DMS79 treated with DMSO at 0.1 percent for 48 hours (cell line): ENCODE data around the gene NAB2.
"Not testable (repeated sequence)": the region's sequence is repeated elsewhere in the genome, so short reads cannot be mapped to it uniquely, and the experiment has no call there.

ENCODE experiments used
- DNase-seq: peaks from one replicate; lab custom pipeline; 2025; lab: John Stamatoyannopoulos, UW

Gene NAB2

DNA sequence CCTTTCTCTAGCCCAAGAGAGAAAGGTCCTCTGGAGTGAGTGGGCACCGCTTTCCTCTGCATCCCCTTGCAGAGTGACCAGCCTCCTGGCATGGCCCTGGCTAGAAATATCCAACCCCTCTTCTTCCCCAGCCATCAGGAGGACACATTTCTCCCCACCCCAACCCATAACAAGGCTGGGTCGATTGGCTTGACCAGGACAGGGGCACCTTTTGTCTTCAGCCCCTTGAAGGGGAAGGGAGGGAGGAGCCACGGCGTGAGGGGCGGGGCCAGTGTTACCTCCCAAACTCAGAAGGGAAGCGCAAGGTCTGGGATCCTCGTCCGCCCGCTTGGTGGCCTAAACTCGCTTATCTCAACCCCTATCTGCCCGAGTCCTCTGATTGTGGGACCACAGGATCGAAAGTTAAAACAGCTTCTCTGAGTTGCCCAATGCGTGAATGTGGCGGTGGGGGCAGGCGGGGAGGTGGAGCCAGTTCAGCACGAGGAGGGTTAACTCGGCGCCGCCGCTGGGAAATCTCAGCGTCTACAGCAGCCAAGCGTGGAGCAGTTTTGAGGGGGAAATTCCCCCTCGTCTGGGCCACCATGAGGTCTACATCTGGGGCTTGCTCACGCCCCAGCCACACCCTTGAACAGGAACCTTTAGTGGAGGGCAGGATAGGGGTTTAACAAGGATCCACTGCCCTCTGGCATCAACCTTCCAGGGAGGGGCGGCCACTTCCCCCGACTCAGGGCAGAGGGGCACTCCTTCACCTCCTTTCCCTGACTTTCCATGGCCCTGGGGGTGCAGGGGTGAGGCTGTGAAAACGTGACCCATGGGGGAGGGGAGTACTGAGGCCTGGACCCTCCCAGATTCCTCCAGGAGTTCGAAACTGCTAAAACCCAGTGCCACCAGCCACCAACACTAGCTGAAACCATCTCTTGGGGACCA lies 21.5 kb downstream of the NAB2 start:
- peak; percentile 23 for DNase-seq

DNA sequence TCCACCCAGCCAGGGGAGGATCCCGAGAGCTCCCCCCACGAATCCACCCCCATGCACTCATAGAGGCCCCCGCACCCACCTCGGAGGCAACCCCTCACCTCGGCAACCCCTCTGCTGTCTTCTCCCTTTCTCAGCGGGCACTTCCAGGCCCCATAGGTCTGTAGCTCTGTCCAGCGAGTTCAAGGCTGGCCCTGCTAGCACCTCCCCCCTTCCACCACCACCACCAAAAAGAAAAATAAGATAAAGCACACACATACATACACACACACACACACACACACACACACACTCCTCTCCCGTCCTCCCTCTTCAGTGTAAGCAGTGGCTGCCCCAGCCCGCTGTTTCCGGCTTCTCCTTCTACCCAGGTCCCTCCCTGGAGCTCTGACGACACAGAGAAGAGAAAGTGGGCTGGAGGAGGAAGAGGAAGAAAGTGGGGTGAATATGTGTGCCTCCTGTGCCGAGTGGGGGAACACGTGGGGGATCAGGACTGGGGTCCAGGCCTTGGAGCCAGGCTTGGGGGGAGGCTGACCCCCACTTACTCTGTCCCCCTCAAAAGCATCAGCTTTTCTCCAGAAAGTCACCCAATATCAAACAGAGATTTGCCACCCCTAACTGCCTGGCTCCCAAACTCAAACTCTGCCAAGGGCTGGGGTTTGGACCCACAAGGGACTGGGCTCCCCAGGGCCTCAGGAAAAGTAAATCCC lies 22.3 kb downstream of the NAB2 start, which contains the start of gene STAT6:
Gene STAT6 (minus strand): TSS at position 332 of the 704 bp plus-strand sequence. CDS start 3,084 bp downstream, outside the sequence.
- DNase-seq: peak; percentile 39

DNA sequence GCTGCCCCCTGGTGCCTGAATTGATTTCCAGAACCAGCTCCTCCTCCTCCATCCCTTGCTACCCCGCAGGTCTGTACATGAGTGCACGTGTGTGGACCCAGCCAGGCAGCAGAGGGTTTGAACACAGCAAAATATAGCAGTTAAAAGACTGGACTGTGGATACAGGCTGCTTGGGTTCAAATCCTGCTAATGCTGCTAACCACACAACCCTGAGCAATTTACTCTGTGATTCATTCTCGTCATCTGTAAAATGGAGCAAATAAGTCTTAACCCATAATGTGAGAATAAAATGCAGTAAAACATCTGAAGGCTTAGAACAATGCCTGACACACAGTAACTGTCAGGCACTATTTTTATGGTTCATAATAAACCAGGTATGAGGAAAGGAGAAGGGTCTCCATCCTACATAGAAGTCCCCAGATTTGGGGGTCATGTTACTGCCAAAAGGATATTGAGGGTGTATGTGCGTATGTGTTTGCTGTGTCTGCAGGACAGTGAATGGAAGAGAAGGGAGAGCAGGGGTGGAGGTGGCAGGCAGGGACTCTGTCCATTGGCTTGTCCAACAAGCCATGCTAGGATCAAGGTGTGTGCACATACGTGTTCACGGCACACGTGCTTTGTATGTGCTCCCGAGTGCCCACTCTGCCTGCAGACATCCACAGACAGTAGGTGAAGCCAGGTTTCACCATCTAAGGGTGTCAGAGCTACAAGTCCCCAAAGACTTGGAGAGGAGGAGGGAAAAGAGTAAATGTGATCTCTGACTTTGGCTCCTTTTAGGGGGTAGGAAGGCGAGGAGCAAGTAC lies 23.8 kb downstream of the NAB2 start:
- no peak for DNase-seq

DNA sequence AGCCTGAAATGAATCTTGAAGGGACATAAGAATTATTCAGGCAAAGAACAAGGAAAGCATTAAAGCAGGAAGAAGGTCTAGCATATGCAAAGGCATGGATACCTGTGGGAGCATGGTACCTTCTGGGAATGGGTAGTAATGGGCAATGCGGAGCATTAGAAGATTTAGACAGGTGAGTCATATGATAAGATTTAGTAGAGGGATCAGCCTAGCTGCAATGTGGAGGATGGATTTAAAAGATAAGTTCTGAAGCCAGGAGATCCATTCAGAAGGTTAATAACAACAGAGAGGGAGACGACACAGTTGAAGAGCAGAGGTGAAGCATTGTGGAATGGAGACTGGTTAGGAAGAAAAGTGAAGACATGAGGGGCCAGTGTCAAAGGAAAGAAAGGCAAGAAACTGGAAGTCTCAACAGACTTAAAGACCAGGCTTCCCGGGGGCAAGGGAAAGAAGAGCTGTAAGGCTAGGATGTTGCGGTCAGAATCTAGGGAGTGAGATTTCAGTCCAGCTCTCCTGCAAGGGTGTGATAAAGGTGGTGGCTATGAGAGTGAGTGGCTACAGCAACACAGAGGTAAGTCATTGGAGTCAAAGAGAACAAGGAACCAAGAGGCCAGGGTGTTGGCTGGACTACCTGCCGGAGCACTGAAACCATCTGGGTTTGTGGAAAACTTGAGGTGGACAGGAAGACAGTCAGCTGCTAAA lies 27.8 kb downstream of the NAB2 start:
- no peak for DNase-seq

DNA sequence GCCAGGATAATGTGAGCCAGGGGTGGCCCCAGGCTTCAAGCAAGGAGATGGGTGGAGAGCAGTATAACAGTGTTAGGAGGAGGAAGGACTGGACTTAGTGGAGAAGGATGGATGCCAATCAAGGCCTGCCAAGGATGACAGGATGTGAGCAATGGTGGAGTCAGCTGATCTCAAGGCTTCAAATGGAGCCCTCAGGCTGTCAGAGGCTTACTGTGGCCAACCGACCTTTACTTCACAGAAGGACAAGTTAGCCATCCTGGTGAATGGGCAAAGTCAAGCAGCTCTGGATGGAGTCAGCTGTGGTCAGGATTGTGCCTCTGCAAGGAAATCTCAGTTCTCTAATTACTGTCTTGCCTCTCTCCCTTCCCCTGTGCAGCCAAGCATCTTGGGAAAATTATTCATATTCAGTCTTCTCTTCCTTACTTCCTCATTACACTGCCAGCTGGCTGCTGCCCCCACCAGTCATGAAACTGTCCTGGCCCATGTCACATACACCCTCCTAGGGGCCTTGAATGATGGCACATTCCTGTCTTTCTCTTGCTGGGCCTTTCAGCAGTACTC lies 29.9 kb downstream of the NAB2 start:
- DNase-seq: no peak

DNA sequence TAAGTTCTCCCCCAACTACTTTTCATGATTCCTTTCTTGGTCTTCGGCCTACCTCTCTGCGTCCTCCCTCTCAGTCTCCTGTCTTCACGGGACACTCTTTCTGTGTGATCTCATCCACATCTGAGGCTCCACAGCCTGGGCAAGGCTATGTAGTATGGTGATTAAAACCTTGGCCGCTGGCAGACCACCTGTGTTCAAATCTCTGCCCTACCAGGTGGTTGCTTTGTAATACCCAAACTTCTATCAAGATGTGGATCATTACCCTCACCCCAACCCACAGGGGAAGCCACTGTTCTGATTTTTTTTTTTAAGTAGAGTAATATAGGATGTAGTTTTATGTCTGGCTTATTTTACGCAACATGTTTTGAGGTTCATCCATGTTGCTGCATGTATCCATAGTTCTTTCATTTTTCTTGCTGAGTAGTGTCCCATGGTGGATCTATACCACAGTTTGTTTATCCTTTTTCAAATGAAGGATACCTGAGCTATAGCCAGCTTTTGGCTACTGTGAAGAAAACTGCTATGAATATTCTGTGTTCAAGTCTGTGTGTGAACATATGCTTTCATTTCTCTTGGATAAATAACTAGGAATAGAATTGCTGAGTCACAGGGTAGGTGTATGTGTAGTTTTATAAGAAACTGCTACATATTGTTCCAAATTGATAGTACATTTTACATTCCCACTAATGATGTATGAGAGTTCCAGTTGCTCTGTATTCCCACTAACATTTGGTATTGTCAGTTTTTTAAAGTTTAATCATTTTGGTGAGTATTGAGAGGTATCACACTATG lies 30.6 kb downstream of the NAB2 start:
- DNase-seq: no peak

DNA sequence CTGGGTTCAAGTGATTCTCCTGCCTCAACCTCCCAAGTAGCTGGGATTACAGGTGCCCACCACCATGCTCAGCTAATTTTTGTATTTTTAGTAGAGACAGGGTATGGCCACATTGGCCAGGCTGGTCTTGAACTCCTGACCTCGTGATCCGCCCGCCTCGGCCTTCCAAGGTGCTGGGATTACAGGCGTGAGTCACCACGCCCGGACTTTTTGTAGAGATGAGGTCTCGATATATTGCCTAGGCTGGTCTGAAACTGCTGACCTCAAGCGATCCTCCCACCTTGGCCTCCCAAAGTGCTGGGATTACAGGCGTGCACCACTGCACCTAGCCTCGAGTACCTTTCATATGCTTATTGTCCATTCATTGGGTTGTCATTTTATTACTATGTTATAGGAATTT lies 31.8 kb downstream of the NAB2 start:
- not testable (repeated sequence) for DNase-seq

DNA sequence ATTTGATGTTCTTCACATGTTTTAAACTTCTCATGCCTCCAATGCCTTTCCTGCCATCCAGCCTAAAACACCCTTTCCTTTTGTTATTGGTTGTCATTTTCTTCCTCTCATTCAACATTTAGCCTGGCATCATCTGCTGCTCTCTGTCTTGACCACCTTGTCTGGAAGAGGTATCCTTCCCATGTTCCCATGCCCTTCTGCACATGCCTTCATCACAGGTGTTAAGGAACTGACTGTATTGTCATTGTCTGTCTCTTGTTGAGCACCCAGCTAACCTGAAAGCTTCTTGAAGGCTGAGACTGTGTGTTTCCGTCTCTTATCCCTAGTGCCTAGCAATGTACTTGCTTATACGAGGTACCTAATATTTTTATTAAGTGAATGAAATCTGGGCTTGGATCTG lies 34.9 kb downstream of the NAB2 start:
- DNase-seq: no peak

DNA sequence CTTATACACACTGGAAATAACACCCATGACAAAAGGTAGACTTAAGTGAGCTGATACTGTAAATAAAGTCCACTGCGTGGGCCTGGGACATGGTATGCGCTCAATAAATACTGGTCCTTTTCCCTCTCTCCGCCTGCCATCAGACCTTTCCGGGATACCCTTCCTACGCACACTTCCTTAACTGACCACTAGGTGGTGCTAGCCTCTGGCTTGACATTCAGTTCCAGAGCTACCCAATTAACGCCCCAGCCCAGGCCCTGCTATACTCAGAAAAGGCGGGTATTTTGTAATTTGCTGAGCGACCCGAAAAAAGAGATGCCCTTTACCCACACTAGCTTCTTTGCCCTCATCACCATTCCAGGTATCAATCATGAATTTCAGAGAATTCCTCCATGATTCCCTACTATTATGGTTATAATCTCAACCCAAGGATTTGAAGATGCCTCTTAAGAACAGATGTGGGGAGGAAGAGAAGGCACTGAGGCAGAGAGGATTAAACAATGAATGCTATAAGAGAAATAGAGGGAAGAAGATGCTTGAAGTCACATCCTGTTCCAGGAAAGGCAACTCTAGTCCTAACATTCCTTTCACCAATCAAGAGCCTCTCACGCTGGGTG lies 35.5 kb downstream of the NAB2 start:
- peak; percentile 36 for DNase-seq

DNA sequence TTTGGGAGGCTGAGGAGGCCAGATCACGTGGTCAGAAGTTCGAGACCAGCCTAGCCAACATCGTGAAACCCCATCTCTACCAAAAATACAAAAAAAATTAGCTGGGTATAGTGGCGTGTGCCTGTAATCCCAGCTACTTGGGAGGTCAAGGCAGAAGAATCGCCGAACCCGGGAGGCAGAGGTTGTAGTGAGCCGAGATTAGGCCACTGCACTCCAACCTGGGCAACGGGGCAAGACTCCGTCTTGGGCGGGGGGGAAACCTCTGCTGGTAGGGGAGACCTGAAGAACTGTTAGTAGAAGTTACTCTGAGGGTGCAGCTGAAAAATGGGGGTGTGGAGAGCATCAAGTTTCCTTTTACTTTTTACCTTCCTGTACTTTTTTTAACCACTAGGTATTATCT lies 37.1 kb downstream of the NAB2 start:
- no peak for DNase-seq

DNA sequence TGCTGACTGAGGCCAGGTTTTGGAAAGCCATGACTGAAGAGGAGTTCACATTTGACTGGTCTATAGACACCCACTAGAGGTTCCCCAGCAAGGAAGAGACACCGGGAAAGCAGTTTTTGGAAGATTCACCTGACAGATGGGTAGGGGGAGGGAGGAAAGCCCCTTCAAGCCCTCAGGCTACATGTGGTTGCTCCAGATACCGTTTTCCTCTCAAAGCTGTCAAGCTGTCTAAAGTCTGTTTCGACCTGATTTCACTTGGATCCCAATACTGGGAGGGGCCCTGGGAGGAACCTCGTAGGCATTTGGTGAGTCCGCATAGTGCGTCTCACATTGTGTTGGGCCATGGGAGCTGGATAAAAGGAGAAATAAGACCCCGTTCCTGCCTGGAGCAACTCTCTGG lies 37.6 kb downstream of the NAB2 start:
- DNase-seq: no peak

DNA sequence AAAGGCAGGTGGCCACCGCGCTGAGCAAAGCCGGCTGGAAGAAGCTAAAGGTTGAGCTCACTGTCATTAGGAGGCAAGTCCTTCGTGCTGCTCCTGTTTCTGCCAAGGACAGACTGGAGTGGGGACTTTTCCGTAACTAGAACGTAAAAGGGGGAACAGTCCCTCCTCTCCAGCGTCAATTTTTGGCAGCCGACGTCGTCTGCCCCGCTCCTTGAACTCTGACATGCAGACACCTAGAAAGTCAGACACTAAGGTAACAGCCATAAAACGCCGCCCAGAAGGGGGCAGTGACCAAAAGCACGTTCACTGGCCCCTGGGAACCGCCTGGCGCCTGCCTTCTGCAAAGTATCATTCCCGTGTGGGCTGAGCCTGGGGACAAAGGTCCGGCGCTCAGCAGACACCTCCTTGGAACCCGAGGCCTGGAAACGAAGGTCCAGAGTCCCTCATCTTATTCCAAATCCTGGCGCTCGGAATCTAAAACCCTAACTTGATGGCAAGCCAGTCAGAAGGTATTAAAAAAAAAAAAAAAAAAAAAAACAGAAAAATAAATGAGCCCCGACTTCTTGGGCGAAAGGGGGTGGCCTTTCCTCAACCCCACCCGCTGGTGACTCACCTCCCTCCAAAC lies 38.3 kb downstream of the NAB2 start:
- no peak for DNase-seq

DNA sequence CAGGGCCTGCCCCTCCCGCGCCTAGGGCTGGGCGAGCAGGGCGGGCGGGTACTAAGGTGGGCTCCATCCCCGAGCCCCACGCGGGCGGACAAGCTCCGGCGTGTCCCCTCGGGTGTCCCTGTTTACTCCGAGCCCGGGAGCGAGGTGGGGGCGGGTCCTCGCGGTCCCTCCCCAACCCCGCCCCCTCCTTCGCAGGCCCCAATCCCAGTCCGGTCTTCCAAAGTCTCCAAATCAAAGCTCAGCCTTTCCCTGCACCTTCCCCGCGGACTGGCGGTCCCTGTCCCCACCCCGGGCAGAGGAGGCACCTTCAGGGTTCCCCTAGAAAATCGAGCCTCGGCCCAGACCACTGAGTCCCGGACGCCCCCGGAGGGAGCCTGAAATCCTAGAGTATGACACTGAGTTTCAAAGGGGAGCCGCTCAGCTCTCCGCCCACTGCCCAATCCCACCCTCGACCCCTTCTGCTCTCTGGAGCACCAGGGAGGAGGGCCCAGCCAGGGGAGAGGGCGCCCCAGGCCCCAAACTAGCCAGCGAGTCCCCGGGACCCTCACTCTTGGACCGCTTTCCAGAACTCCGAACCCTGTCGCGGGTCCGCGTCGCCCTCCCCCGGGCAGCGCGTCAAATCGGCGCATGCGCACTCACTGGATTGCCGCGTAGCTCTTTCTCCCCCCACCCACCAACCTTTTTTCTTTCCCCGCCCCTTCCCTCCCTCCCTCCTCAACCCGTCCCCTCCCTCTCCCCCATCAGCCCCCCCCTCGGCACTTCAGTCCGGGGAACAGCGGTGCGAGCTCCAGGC lies 39.0 kb downstream of the NAB2 start, which contains the start of gene LRP1:
Gene LRP1 (plus strand): TSS at position 758 of the 793 bp plus-strand sequence. CDS start 482 bp downstream, outside the sequence.
- peak; percentile 42 for DNase-seq

DNA sequence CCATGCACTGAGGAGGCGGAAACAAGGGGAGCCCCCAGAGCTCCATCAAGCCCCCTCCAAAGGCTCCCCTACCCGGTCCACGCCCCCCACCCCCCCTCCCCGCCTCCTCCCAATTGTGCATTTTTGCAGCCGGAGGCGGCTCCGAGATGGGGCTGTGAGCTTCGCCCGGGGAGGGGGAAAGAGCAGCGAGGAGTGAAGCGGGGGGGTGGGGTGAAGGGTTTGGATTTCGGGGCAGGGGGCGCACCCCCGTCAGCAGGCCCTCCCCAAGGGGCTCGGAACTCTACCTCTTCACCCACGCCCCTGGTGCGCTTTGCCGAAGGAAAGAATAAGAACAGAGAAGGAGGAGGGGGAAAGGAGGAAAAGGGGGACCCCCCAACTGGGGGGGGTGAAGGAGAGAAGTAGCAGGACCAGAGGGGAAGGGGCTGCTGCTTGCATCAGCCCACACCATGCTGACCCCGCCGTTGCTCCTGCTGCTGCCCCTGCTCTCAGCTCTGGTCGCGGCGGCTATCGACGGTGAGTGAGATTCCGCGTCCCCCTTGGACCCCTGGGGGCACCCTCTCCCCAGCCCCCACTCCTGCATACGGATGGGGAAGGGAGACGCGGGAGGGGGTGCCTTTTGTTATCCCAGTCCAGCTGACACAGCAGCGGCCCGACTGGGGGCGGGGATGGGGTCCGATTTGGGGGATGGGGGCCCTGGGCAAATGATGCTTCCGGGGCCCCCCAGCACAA lies 39.8 kb downstream of the NAB2 start:
- no peak for DNase-seq

DNA sequence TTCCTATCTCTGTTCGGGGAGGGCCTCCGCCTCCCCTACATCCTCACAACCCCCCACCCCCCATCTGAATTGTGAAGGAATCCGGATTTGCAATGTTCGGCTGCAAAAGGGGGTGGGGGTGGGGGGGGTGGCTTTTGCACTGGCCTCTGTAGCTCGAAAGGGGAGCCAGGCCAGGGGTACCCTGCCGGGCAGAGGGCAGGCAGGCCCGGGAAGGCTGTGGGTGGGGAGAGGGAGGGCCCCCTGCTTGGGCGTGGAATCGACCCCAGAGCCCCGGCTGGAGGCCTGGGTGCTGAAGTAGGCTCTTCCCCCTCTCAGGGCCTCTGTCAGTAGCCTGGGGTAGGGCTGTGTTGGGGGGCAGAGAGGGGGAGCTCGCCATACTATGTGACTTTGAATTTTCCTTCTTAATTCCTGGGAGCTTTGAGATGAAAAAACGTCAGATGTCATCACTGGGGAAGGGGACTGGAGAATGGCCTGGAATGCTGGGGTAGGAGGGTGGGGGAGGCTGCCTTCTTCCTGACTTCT lies 40.5 kb downstream of the NAB2 start:
- DNase-seq: no peak

DNA sequence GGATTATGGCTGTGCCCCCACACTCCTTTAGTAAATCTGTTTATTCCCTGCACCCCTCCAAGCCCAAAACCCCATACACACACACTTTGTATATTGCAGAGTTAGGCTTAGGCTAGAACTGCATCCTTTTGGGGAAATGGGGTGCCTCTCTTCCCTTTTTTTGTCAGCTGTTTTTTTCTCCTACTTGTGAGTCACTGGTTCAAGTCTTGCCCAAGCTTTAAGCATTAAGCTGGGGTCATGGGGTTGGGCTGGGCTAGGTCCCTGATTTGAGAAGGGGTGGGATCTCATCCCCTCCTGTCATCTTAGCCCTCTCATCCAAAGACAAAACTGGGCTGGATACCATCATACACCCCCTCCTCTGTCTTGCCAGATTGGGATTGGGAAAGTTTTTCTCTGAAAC lies 41.0 kb downstream of the NAB2 start:
- DNase-seq: no peak

DNA sequence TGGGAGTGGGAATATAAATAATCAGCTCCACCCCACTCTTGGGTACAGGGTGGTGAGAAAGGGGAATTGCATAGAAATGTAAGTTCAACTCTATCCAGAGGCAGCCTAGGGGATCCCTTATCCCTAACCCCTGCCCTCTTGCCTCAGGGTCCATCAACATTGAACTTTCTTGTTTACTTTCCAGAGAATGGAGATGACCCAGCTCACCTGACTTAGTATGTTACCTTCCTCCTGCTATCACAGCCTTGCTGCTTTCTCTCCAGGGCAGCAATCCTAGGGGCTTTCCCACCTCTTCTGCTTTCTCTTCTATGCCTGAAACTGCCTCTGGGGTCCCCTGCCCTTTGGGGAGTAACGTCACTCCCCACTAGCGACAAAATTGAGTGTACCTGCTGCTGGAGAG lies 42.0 kb downstream of the NAB2 start:
- no peak for DNase-seq
